GM12878 (cell line): ENCODE measurements around the gene PHLDB1.

ENCODE experiments used
- CEBPB ChIP-seq, 2 experiments: fragments of 150-350 bp in 1 of 2; IDR thresholded peaks; 2 replicates each; pipeline ENCODE4 v1.6.1; 2012 to 2014; ENCODE audit warnings: low read depth in 2 of 2, low read length in 2 of 2, borderline replicate concordance in 1 of 2, inconsistent platforms in 1 of 2
- CTCF ChIP-seq, 3 experiments: IDR thresholded peaks in 2 of 3; conservative IDR thresholded peaks in 1 of 3; 2 replicates each; pipeline ENCODE4 v1.5.1; 2011; ENCODE audit warnings: low read depth in 3 of 3, low read length in 3 of 3, mild to moderate bottlenecking in 3 of 3, control low read depth in 2 of 3, moderate library complexity in 2 of 3, inconsistent platforms in 1 of 3, mixed read lengths in 1 of 3; ENCODE audit not compliant: control insufficient read depth in 2 of 3, insufficient read depth in 1 of 3; ENCODE audit errors: extremely low read depth in 1 of 3
- CUX1 ChIP-seq: IDR thresholded peaks from 2 replicates; pipeline ENCODE4 v1.6.1; 2012; ENCODE audit warnings: improper control_type of control experiment, low read depth, low read length; ENCODE audit not compliant: insufficient replicate concordance
- EP300 ChIP-seq, 2 experiments: fragments of 150-350 bp in 1 of 2; IDR thresholded peaks; 2 replicates each; pipeline ENCODE4 v1.6.1; 2011 to 2012; ENCODE audit warnings: low read depth in 2 of 2, low read length in 2 of 2, borderline replicate concordance in 1 of 2, improper control_type of control experiment in 1 of 2, inconsistent platforms in 1 of 2; ENCODE audit not compliant: control insufficient read depth in 1 of 2
- EZH2 ChIP-seq: IDR thresholded peaks from 2 replicates; pipeline ENCODE4 v1.6.1; 2012; ENCODE audit warnings: low read depth, mild to moderate bottlenecking, control low read depth, inconsistent platforms, low read length, borderline replicate concordance; ENCODE audit not compliant: control insufficient read depth
- MAX ChIP-seq: IDR thresholded peaks from 2 replicates; pipeline ENCODE4 v1.6.1; 2012; ENCODE audit warnings: low read depth, low read length, improper control_type of control experiment
- MXI1 ChIP-seq: fragments of 150-350 bp; IDR thresholded peaks from 2 replicates; pipeline ENCODE4 v1.6.1; 2011; ENCODE audit warnings: low read depth, mild to moderate bottlenecking, inconsistent platforms, low read length, improper control_type of control experiment
- POLR2A ChIP-seq: IDR thresholded peaks from 2 replicates; pipeline ENCODE4 v1.6.1; 2011; ENCODE audit warnings: low read depth, mild to moderate bottlenecking, low read length
- RCOR1 ChIP-seq: conservative IDR thresholded peaks from 2 replicates; pipeline ENCODE4 v1.6.1; 2012; ENCODE audit warnings: low read depth, low read length, improper control_type of control experiment
- SP1 ChIP-seq: IDR thresholded peaks from one replicate; pipeline ENCODE4 v1.6.1; 2011; ENCODE audit warnings: low read depth, low read length
- ZBTB4 ChIP-seq: fragments of 450-650 bp; formaldehyde crosslinking; IDR thresholded peaks from 2 replicates; pipeline ENCODE4 v1.4.0; 2022; ENCODE audit warnings: mild to moderate bottlenecking, moderate library complexity
- ZNF592 ChIP-seq: fragments of 450-650 bp; IDR thresholded peaks from 2 replicates; pipeline ENCODE4 v1.6.1; 2017; ENCODE audit warnings: mild to moderate bottlenecking, moderate library complexity
- ZNF622 ChIP-seq: fragments of 450-650 bp; IDR thresholded peaks from 2 replicates; pipeline ENCODE4 v1.6.1; 2017; ENCODE audit warnings: mild to moderate bottlenecking, inconsistent platforms

GRCh38 chr11:118615282-118615975 is 8.0 kb downstream of the PHLDB1 start:
- TF ChIP-seq CTCF (IDR thresholded peaks at IDR 0.05 in 2 of 3, conservative IDR thresholded peaks at IDR 0.05 in 1 of 3; ENCODE audit: control insufficient read depth in 2 of 3, extremely low read depth in 1 of 3, insufficient read depth in 1 of 3, low read depth in 3 of 3, low read length in 3 of 3), result no peak
- no peak for TF ChIP-seq MXI1
- TF ChIP-seq EP300 (IDR thresholded peaks at IDR 0.05; ENCODE audit: borderline replicate concordance in 1 of 2, control insufficient read depth in 1 of 2, low read depth in 2 of 2, low read length in 2 of 2), result no peak
- no peak for TF ChIP-seq CUX1
- TF ChIP-seq ZNF592, result no peak
- no peak for TF ChIP-seq CEBPB (IDR thresholded peaks at IDR 0.05; ENCODE audit: borderline replicate concordance in 1 of 2, low read depth in 2 of 2, low read length in 2 of 2)
- no peak for TF ChIP-seq EZH2
- TF ChIP-seq POLR2A, result no peak
- no peak for TF ChIP-seq ZBTB4 (CRISPR knock-in tag)
- no peak for TF ChIP-seq RCOR1
- TF ChIP-seq ZNF622, result no peak
- TF ChIP-seq MAX, result no peak
- no peak for TF ChIP-seq SP1
